Calu3 (cell line): ENCODE results near the gene PSKH1. TPM values are rescaled to one million over a fixed set of nuclear protein-coding genes. Genes with fewer than 3 reads are reported as not detected.

Experiments
- BruUV-seq: library from RNA; stranded (reverse); fragments of 400-500 nt; replicated peaks from 2 replicates; lab custom pipeline; 2021; lab: Mats Ljungman, UMichigan
- CTCF ChIA-PET: fragments of 300-600 bp; sonication (Branson Sonifier 250); formaldehyde crosslinking; loops from one replicate; lab custom pipeline; 2022; ENCODE audit warnings: antibody characterized with exemption; lab: Charles Lee
- DNase-seq: peaks from one replicate; pipeline ENCODE4 v3.0.0; 2022
- H3K27ac Mint-ChIP-seq: one replicate; pipeline ENCODE4 v1.8.0; 2022; ENCODE audit warnings: mixed read lengths; ENCODE audit not compliant: unreplicated experiment
- H3K27me3 Mint-ChIP-seq: one replicate; pipeline ENCODE4 v1.8.0; 2022; ENCODE audit warnings: mixed read lengths; ENCODE audit not compliant: unreplicated experiment
- H3K36me3 Mint-ChIP-seq: one replicate; pipeline ENCODE4 v1.8.0; 2022; ENCODE audit warnings: mild to moderate bottlenecking, moderate library complexity, mixed read lengths; ENCODE audit not compliant: insufficient read depth, unreplicated experiment
- H3K4me1 Mint-ChIP-seq: one replicate; pipeline ENCODE4 v1.8.0; 2022; ENCODE audit warnings: mild to moderate bottlenecking, low read depth, mixed read lengths; ENCODE audit not compliant: unreplicated experiment
- H3K4me3 Mint-ChIP-seq: one replicate; pipeline ENCODE4 v1.8.0; 2022; ENCODE audit warnings: mild to moderate bottlenecking, low read depth, moderate library complexity, mixed read lengths; ENCODE audit not compliant: unreplicated experiment
- H3K9me3 Mint-ChIP-seq: one replicate; pipeline ENCODE4 v1.8.0; 2022; ENCODE audit warnings: low read depth, mixed read lengths; ENCODE audit not compliant: unreplicated experiment
- CTCF ChIP-seq: fragments of 200-600 bp; IDR thresholded peaks from one replicate; pipeline ENCODE4 v1.8.0; 2022; ENCODE audit warnings: antibody characterized with exemption; ENCODE audit not compliant: unreplicated experiment
- intact Hi-C: fragments of 100-400 bp; cut with micrococcal nuclease; formaldehyde crosslinking; loops from one replicate; pipeline ENCODE4 v1.10.0; 2022; ENCODE audit not compliant: unreplicated experiment
- total RNA-seq: library from RNA; stranded (reverse); gene quantifications from 2 replicates; pipeline ENCODE4 v1.2.3, GENCODE V29; 2022

Gene PSKH1
- total RNA-seq, 1 experiment from 2014 or later, result 41.7 TPM

GRCh38 chr16:67927131-67927941 lies 34.3 kb downstream of the PSKH1 start:
- Mint-ChIP-seq H3K4me1 (no peaks in the 10 kb centered on the region), H3K4me3 (no peak overlapping the region), H3K27me3 (no peaks in the 10 kb centered on the region), H3K36me3 (peaks cover 28% of the 10 kb centered on the region), H3K9me3 (no peaks in the 10 kb centered on the region), H3K27ac (no peak overlapping the region)
- intact Hi-C loops, result loop anchor here (5.0 kb wide), 1 partner anchor 405 kb away; no protein-coding TSS in a partner anchor
- no peak for DNase-seq
- BruUV-seq, result TSS peak; percentile 20
- CTCF ChIA-PET, result interaction anchor here (0.5 to 2.6 kb wide), 4 partner anchors 44 to 406 kb away, joined by 4 to 15 read pairs (median 5); no protein-coding TSS in a partner anchor
- TF ChIP-seq CTCF, result no peak

- CTCF ChIA-PET, result interaction anchor here (1.4 to 2.6 kb wide), 3 partner anchors 45 to 407 kb away, joined by 4 to 15 read pairs (median 5); no protein-coding TSS in a partner anchor
- Mint-ChIP-seq H3K27me3 (no peaks in the 10 kb centered on the region), H3K36me3 (peaks cover 35% of the 10 kb centered on the region), H3K4me1 (no peaks in the 10 kb centered on the region), H3K9me3 (no peaks in the 10 kb centered on the region), H3K27ac (no peak overlapping the region), H3K4me3 (no peak overlapping the region)
- intact Hi-C loops, result loop anchor here (1.0 to 5.0 kb wide), 3 partner anchors 112 to 406 kb away; no protein-coding TSS in a partner anchor
- DNase-seq, result no peak
- no TSS peak for BruUV-seq
- TF ChIP-seq CTCF, result no peak
These were observed 35.1 kb downstream of the PSKH1 start for GRCh38 chr16:67928147-67928546.

GRCh38 chr16:67928561-67929364 lies 35.7 kb downstream of the PSKH1 start:
- peak; percentile 86 for DNase-seq
- Mint-ChIP-seq H3K27ac (no peak overlapping the region), H3K4me1 (no peaks in the 10 kb centered on the region), H3K9me3 (no peaks in the 10 kb centered on the region), H3K4me3 (no peak overlapping the region), H3K27me3 (no peaks in the 10 kb centered on the region), H3K36me3 (peaks cover 41% of the 10 kb centered on the region)
- peak; percentile 83 for TF ChIP-seq CTCF
- CTCF ChIA-PET, result interaction anchor here (1.4 to 2.6 kb wide), 3 partner anchors 45 to 408 kb away, joined by 4 to 15 read pairs (median 5); no protein-coding TSS in a partner anchor
- intact Hi-C loops, result loop anchor here (1.0 to 5.0 kb wide), 3 partner anchors 112 to 406 kb away; no protein-coding TSS in a partner anchor
- no TSS peak for BruUV-seq

- H3K27ac Mint-ChIP-seq, result no peak overlapping the region
- no peak for DNase-seq
- BruUV-seq, result no TSS peak
- H3K27me3 Mint-ChIP-seq, result no peaks in the 10 kb centered on the region
- H3K4me1 Mint-ChIP-seq, result peaks cover 11% of the 10 kb centered on the region
- no peak for TF ChIP-seq CTCF
- CTCF ChIA-PET, result interaction anchor here (0.6 kb wide), 2 partner anchors 36 to 113 kb away, joined by 3 read pairs; no protein-coding TSS in a partner anchor
- H3K36me3 Mint-ChIP-seq, result peaks cover 56% of the 10 kb centered on the region
- no peak overlapping the region for H3K4me3 Mint-ChIP-seq
- no peaks in the 10 kb centered on the region for H3K9me3 Mint-ChIP-seq
- intact Hi-C loops, result no loop called here
These were observed 37.1 kb downstream of the PSKH1 start for GRCh38 chr16:67930191-67930590.
